ENCODE measurements around the gene SEMA3F. TPM values are rescaled to one million over a fixed set of nuclear protein-coding genes. Genes with fewer than 3 reads are reported as not detected.

Gene SEMA3F
- total RNA-seq, 4 donors from 2014 or later = 11.9 to 46.5 (median 23.3) TPM

GRCh38 chr3:50203809-50204803, 49.0 kb downstream of the SEMA3F start:
- peaks cover 0 to 85% (median 29%) of the 10 kb centered on the region in 4 donors for H3K27me3 ChIP-seq
- no peak for DNase-seq (ENCODE audit: extremely low spot score)
- intact Hi-C loops (cut with DNase I) = no loop called here
- 82% methylated on average over 10 of the region's 12 CpGs for WGBS
- H3K4me1 ChIP-seq = peaks cover 16 to 19% (median 18%) of the 10 kb centered on the region in 4 donors
- no peaks in the 10 kb centered on the region for H3K36me3 ChIP-seq
- H3K9me3 ChIP-seq = no peaks in the 10 kb centered on the region
- no peak for TF ChIP-seq POLR2AphosphoS5 (IDR thresholded peaks at IDR 0.05)
- H3K4me3 ChIP-seq = peak overlapping the region in 2 of 4 donors; percentile 47 to 49
- no peak overlapping the region for H3K27ac ChIP-seq (replicated peaks in 1 of 4)

- no peak for DNase-seq (ENCODE audit: extremely low spot score)
- H3K4me1 ChIP-seq = peaks cover 16 to 19% (median 18%) of the 10 kb centered on the region in 4 donors
- no peaks in the 10 kb centered on the region for H3K36me3 ChIP-seq
- TF ChIP-seq CTCF (IDR thresholded peaks at IDR 0.05) (no peak), POLR2AphosphoS5 (IDR thresholded peaks at IDR 0.05) (no peak), EP300 (IDR thresholded peaks at IDR 0.05) (no peak), POLR2A (IDR thresholded peaks at IDR 0.05; ENCODE audit: low read depth) (no peak)
- peak within 1 kb of the TSS; percentile 44 to 56 (median 48) for H3K4me3 ChIP-seq
- no peaks in the 10 kb centered on the region for H3K9me3 ChIP-seq
- intact Hi-C loops (cut with DNase I) = no loop called here
- WGBS = 2% methylated on average over 29 of the region's 41 CpGs
- H3K27ac ChIP-seq (replicated peaks in 1 of 4) = no peak within 1 kb of the TSS
- peaks cover 0 to 78% (median 29%) of the 10 kb centered on the region in 4 donors for H3K27me3 ChIP-seq
Measured at GRCh38 chr3:50204804-50205412, 49.8 kb downstream of the SEMA3F start, which contains the start of gene SLC38A3. TSS of gene SLC38A3 (plus strand) at chr3:50205271. CDS start at chr3:50214200, 8,929 bp downstream.

- intact Hi-C loops (cut with DNase I) = no loop called here
- peak overlapping the region; percentile 44 to 56 (median 48) for H3K4me3 ChIP-seq
- TF ChIP-seq CTCF (IDR thresholded peaks at IDR 0.05) = no peak
- no peak for TF ChIP-seq POLR2AphosphoS5 (IDR thresholded peaks at IDR 0.05)
- TF ChIP-seq POLR2A (IDR thresholded peaks at IDR 0.05; ENCODE audit: low read depth) = no peak
- TF ChIP-seq EP300 (IDR thresholded peaks at IDR 0.05) = no peak
- H3K36me3 ChIP-seq = no peaks in the 10 kb centered on the region
- no peaks in the 10 kb centered on the region for H3K9me3 ChIP-seq
- WGBS = 13% methylated on average over 31 of the region's 67 CpGs
- H3K27ac ChIP-seq (replicated peaks in 1 of 4) = no peak overlapping the region
- H3K27me3 ChIP-seq = peaks cover 0 to 73% (median 29%) of the 10 kb centered on the region in 4 donors
- peaks cover 16 to 19% (median 18%) of the 10 kb centered on the region in 4 donors for H3K4me1 ChIP-seq
- DNase-seq (ENCODE audit: extremely low spot score) = no peak
Measured at GRCh38 chr3:50205413-50206276, 50.5 kb downstream of the SEMA3F start.

GRCh38 chr3:50207359-50208042, 52.4 kb downstream of the SEMA3F start:
- no peak overlapping the region for H3K4me3 ChIP-seq
- no peaks in the 10 kb centered on the region for H3K9me3 ChIP-seq
- 97% methylated on average over 13 of the region's 17 CpGs for WGBS
- H3K4me1 ChIP-seq = peaks cover 16 to 19% (median 18%) of the 10 kb centered on the region in 4 donors
- no peak overlapping the region for H3K27ac ChIP-seq (replicated peaks in 1 of 4)
- H3K27me3 ChIP-seq = peaks cover 0 to 54% (median 27%) of the 10 kb centered on the region in 4 donors
- intact Hi-C loops (cut with DNase I) = no loop called here
- DNase-seq (ENCODE audit: extremely low spot score) = no peak
- no peaks in the 10 kb centered on the region for H3K36me3 ChIP-seq
- TF ChIP-seq CTCF (IDR thresholded peaks at IDR 0.05) = no peak
- no peak for TF ChIP-seq POLR2AphosphoS5 (IDR thresholded peaks at IDR 0.05)
- TF ChIP-seq EP300 (IDR thresholded peaks at IDR 0.05) = no peak
- no peak for TF ChIP-seq POLR2A (IDR thresholded peaks at IDR 0.05; ENCODE audit: low read depth)
